Measurements from ENCODE around the gene CYYR1. TPM values are rescaled to one million over a fixed set of nuclear protein-coding genes. Genes with fewer than 3 reads are reported as not detected.

Gene CYYR1
- total RNA-seq, 4 donors from 2014 or later: 0.53 to 4.4 (median 3.6) TPM

DNA sequence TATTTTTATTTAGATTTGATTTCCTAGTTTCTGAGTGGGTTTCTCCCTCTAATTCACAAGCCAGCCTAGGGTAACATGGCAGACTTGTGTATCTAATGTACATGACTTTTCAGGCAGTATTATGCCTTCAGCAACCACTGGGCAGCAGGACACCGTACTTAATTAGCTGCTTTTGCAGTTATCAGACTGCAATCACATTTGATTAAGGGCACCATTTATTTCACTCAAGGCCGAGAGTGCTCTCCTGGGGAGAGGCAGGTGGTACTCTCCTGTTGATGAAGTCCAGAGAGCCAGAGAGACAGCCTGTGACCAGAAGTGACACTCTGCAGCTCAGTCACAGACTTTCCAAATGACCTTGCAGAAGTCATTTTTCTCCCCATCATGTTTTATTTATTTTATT is 18.7 kb downstream of the CYYR1 start:
- H3K36me3 ChIP-seq: no peaks in the 10 kb centered on the region
- H3K4me1 ChIP-seq: no peaks in the 10 kb centered on the region
- no peak for DNase-seq
- H3K9me3 ChIP-seq: no peaks in the 10 kb centered on the region
- no peak overlapping the region for H3K4me3 ChIP-seq
- TF ChIP-seq, protein P1, sequence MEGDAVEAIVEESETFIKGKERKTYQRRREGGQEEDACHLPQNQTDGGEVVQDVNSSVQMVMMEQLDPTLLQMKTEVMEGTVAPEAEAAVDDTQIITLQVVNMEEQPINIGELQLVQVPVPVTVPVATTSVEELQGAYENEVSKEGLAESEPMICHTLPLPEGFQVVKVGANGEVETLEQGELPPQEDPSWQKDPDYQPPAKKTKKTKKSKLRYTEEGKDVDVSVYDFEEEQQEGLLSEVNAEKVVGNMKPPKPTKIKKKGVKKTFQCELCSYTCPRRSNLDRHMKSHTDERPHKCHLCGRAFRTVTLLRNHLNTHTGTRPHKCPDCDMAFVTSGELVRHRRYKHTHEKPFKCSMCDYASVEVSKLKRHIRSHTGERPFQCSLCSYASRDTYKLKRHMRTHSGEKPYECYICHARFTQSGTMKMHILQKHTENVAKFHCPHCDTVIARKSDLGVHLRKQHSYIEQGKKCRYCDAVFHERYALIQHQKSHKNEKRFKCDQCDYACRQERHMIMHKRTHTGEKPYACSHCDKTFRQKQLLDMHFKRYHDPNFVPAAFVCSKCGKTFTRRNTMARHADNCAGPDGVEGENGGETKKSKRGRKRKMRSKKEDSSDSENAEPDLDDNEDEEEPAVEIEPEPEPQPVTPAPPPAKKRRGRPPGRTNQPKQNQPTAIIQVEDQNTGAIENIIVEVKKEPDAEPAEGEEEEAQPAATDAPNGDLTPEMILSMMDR (IDR thresholded peaks at IDR 0.05): no peak
- no peak for TF ChIP-seq POLR2A (IDR thresholded peaks at IDR 0.05)
- no peaks in the 10 kb centered on the region for H3K27me3 ChIP-seq
- H3K27ac ChIP-seq: no peak overlapping the region

- Histone ChIP-seq H3K4me1 (no peaks in the 10 kb centered on the region), H3K36me3 (no peaks in the 10 kb centered on the region), H3K4me3 (no peak overlapping the region), H3K27me3 (no peaks in the 10 kb centered on the region), H3K27ac (no peak overlapping the region), H3K9me3 (no peaks in the 10 kb centered on the region)
- DNase-seq: no peak
- TF ChIP-seq, protein P1 (IDR thresholded peaks at IDR 0.05): no peak
- TF ChIP-seq POLR2A (IDR thresholded peaks at IDR 0.05): no peak
Observed at GRCh38 chr21:26553898-26554297, 19.2 kb downstream of the CYYR1 start.

DNA sequence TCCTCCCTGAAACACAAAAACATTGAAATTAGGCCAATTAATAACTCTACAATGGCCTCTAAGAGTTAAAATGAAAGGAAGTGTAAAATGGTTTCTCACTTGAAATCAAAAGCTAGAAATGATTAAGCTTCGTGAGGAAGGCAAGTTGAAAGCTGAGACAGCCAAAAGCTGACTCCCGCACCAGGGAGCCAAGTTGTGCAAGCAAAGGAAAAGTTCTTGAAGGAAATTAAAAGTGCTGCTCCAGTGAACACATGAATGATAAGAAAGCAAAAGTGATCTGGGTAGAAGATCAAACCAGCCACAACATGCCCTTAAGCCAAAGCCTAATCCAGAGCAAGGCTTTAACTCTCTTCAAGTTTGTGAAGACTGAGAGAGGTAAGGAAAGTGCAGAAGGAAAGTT is 22.8 kb downstream of the CYYR1 start:
- TF ChIP-seq, protein P1 (IDR thresholded peaks at IDR 0.05): no peak
- Histone ChIP-seq H3K4me1 (no peaks in the 10 kb centered on the region), H3K4me3 (no peak overlapping the region), H3K27ac (no peak overlapping the region), H3K36me3 (no peaks in the 10 kb centered on the region), H3K27me3 (no peaks in the 10 kb centered on the region), H3K9me3 (no peaks in the 10 kb centered on the region)
- DNase-seq: no peak

DNA sequence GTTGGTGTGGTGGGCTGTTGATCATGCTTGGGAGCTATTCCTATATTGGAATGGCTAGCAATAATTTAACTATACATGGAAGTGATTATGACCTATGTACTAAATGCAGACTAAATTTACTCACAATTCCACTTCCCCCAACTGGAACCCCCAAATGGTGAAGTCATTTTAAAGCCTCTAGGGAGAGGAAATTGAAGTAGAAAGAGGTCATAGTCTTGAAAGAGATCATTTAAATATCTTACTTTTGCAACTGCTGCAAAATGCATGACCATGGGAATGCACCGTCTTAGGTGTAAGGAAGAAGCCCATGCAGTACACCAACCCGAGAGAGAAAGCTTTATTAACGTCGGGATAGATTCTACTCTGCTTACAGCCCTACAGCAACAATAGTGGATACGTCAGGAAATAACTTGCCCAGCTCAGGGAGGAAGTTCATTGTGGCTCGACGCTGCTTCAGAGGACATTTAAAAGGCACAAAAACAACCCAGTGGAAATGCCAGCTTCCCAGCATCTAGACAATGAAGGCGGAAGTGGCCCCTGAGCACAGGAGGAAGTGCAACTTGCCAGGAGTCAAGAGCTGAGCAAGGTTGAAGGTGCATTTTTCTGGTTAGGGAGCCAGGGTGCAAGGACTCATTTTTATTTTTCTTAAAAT is 26.5 kb downstream of the CYYR1 start:
- Histone ChIP-seq H3K4me1 (no peaks in the 10 kb centered on the region), H3K27me3 (no peaks in the 10 kb centered on the region), H3K36me3 (no peaks in the 10 kb centered on the region), H3K9me3 (no peaks in the 10 kb centered on the region), H3K27ac (peak overlapping the region in 1 of 4 donors; percentile 13), H3K4me3 (no peak overlapping the region)
- TF ChIP-seq, protein P1 (IDR thresholded peaks at IDR 0.05): no peak
- TF ChIP-seq POLR2A (IDR thresholded peaks at IDR 0.05): no peak
- DNase-seq: no peak

DNA sequence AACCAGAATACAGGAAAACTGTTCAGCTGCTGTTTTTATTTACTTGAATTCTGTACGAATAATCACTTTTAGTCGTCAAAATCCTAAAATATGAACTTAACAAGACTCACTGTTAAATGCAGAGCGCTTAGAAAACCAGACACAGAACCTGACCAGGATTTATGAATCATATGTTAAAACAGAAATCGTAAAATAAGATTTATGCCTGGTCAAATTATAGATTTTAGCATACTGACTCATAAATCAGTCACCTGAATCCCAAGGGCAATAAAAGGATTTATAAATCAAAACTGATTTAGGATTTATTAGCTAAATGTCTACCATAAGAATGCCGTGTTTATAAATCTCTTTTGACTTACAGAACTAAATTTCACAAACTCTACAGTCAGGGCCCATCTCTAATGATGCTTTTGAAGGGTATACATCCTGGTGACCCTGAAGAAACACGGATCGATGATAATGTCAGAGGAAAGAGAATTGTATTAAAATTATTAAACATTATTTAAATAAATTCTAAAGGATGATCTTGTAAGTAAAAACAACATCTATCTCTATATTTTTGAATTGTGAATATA is 28.8 kb downstream of the CYYR1 start:
- TF ChIP-seq, protein P1 (IDR thresholded peaks at IDR 0.05): no peak
- no peak for TF ChIP-seq POLR2A (IDR thresholded peaks at IDR 0.05)

More for the DNA sequence above, 28.8 kb downstream of the CYYR1 start:
- Histone ChIP-seq H3K9me3 (no peaks in the 10 kb centered on the region), H3K27ac (no peak overlapping the region), H3K27me3 (no peaks in the 10 kb centered on the region), H3K4me3 (no peak overlapping the region), H3K4me1 (no peaks in the 10 kb centered on the region), H3K36me3 (no peaks in the 10 kb centered on the region)
- DNase-seq: no peak

Data from Peyer's patch (tissue), 4 donors.